DMS114 treated with DMSO at 0.1 percent for 48 hours (cell line): Measurements from ENCODE around the gene ANK2.

Experiments
- DNase-seq: peaks from one replicate; lab custom pipeline; 2025; ENCODE audit not compliant: unreplicated experiment; lab: John Stamatoyannopoulos, UW

ANK2 gene

GRCh38 chr4:113330200-113330599, 280.7 kb downstream of the ANK2 start:
- no peak for DNase-seq

DNA sequence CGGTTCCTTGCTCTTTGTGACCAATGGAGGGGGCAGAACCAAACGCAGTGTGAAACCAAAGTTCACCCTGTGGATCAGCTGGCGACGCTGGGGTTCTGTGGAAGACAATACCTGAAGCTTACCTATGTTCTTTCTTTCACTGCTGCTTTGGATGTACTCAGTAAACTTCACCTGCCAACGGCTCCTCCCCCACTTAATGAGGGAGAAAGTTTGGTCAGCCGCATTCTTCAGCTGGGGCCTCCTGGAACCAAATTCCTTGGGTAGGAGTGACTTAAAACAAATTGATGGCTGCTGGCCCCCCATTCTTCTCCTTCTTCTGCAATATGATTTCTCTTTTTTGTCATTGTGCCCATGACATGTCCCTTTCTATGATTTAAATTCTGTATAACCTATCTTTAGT, 282.4 kb downstream of the ANK2 start:
- no peak for DNase-seq

GRCh38 chr4:113332701-113333100, 283.2 kb downstream of the ANK2 start:
- DNase-seq = no peak

- DNase-seq = no peak
Measured at GRCh38 chr4:113335746-113336145, 286.3 kb downstream of the ANK2 start.

- no peak for DNase-seq
Measured at GRCh38 chr4:113336556-113336955, 287.1 kb downstream of the ANK2 start.

DNA sequence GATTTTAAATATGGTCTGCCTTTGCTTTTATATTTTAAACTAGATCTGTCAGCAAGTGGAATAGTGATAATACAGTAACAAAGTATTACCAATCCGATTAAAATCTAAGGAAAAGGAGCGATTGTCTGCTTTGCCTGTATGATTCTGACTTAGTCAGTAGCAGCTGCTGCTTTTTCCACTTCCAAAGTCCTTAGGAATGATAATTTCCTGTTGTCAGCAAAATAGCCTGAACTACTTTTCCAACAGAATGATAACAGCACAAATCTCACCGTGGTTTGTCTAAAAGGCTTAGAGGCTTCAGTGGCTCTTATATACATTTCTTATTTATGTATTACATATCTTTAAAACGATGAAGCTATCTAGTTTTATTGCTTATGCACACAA, 290.0 kb downstream of the ANK2 start:
- DNase-seq = no peak

DNA sequence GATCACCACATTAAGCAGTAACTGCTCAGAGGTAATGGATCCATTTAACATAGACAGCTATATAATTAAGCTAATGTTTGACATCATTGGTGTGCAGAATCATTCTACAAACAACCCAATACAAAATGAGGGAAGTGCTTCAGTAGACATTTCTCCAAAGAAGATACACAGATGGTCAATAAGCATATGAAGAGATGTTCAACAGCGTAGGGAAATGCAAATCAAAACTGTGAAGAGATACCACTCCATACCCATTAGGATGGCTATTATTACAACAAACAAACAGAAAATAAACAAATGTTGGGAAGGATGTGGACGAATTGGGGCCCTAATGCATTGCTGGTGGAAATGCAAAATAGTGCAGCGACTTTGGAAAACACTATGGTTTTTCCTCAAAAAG, 294.6 kb downstream of the ANK2 start:
- no peak for DNase-seq

DNA sequence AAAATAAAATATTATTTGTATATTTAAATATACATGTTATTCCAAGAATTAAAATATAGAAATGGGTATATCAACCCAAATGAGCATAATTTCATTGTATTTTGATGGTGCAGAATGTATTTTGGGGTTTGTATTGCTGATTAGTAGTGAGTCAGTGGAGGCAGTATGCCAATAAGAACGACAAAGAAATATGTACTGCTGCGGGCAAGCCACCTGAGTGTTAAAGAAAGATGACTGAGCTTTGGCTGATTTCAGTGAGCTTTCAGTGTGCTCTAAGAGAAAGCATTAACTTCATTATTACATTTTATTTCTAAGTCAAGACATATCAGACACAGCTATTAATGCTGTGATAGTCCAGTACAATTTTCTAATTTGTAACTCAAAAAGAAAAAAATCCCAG, 297.8 kb downstream of the ANK2 start:
- no peak for DNase-seq

- no peak for DNase-seq
Measured at GRCh38 chr4:113349430-113349829, 300.0 kb downstream of the ANK2 start.

- no peak for DNase-seq
Measured at GRCh38 chr4:113350576-113350975, 301.1 kb downstream of the ANK2 start.

GRCh38 chr4:113355550-113356371, 306.3 kb downstream of the ANK2 start:
- DNase-seq = no peak

GRCh38 chr4:113356453-113356852, 307.0 kb downstream of the ANK2 start:
- no peak for DNase-seq

DNA sequence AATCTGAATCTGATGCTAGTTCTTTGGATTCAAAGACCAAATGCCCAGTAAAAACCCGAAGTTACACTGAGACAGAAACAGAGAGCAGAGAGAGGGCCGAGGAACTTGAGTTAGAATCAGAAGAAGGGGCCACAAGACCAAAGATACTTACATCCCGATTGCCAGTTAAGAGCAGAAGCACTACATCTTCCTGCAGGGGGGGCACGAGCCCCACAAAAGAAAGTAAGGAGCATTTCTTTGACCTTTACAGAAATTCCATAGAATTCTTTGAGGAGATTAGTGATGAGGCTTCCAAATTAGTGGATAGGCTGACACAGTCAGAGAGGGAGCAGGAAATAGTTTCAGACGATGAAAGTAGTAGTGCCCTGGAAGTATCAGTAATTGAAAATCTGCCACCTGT, 309.3 kb downstream of the ANK2 start:
- no peak for DNase-seq

DNA sequence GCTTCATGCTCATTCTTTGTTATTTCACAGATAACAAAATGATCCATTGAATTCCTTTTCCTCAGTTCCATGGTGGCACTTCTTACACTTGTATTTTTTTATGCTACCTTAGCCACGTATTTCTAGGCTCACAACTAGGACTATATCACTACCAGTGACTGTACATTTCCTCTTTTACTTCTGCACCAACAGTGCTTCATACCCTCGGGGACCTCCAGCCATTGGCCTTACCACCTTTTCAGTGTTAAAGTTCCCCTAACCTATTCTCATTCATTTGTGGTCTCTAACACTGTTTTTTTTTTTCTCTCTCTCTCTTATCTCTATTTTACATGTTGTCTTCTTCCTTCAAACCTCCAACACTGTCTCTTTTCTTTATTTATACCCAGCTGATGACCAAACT, 315.9 kb downstream of the ANK2 start:
- DNase-seq = no peak

- no peak for DNase-seq
Measured at GRCh38 chr4:113368056-113368455, 318.6 kb downstream of the ANK2 start.

- no peak for DNase-seq
Measured at GRCh38 chr4:113371111-113371510, 321.7 kb downstream of the ANK2 start.

GRCh38 chr4:113375964-113376666, 326.7 kb downstream of the ANK2 start:
- DNase-seq = no peak

DNA sequence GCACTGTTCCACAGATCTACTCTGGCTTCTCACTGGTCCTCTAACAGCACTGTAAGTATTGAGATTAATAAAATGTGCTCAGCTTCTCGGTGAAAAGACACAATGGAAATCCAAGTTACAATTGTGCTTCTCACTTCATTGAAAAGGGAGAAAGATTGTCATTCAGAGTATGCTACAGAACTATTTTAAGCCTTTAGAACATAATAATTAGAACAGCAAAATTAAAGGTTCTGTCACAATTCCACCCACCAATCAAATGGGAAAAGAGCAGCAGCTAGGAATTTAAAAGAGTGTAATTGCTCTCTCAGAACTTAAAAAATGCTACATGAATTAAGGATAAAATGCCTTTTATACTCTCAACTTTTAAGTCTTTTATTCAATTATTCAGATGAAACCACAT, 329.4 kb downstream of the ANK2 start:
- DNase-seq = no peak

DNA sequence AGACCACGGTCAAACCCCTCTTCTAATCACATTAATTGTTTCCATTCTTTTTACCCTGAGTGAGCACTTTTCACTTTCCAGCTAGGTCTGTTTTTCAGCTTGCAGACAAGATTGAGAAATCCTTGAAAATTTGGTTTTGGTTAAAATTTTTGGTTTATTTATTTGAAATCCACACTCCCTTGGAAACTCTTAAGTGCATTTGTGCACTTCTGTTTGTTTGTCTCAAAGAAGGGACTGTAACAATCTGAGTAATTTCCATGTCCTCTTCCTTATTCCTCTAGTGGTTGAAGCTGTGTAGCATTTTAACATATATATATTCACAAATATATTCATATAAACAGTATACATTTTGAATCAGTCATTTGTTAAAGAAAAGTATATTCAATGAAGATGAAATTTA, 333.3 kb downstream of the ANK2 start:
- DNase-seq = no peak

DNA sequence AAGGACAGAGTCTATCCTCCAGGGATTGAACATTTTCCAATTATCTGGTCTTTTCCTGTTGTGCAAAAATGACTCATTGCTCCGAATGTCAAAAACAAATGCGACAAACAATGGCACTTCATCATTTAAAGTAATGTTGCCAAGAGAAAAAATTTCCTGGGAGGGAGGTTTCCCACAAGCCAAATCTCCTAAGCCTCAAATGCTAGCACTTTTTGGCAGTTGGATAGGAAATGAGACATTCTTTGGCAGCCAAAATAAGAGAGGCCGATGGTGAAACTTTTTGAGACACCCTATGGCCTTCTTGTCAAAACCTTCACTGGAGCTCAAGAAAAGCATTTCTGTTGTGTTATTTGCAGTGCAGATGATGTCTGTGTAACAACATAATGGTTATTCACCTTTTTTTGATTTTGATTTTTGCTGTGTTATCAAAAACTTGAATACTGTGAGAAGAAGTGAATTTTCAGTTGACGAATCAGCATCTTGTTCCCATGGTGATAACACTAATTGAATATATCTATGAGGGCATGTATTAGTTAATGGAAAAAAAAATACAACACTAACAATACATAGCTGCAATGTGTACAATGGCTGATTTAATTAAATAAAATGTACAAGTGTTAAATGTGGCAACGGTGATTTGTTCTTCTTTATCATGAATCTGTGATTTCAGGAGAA, 333.8 kb downstream of the ANK2 start:
- DNase-seq = no peak

DNA sequence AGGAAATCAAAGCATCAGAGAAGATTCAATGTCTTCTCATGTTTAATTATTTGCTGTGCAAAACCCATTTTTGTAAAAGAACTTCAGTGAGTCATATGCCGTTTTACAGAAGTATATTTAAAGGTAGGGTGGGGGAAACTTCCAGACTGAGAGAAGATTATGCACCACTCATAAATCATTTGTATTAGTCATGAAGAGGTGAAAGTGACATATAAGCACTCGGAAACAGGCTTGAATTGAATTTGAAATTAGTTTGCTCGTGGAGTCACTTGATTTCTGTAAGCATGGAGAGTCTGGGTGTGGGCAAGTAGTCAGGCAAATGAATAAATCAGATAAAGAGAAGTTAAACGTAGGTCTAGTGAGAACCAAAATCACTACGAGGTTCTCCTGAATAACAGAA, 335.1 kb downstream of the ANK2 start:
- DNase-seq = no peak

- no peak for DNase-seq
Measured at GRCh38 chr4:113385281-113385899, 335.9 kb downstream of the ANK2 start.
